Measurements from ENCODE around the gene KCNA4. TPM values are rescaled to one million over a fixed set of nuclear protein-coding genes. Genes with fewer than 3 reads are reported as not detected.
A peak's percentile ranks its signal among the peaks of the same experiment; 100 is the strongest.

The KCNA4 gene
- 1 to 10 TPM in 1 of 2 donors, under 1 TPM in 1; 0.40 to 2.9 TPM for total RNA-seq
- polyA plus RNA-seq = under 1 TPM; 0.07 to 0.35 TPM
- long read RNA-seq, donor 1, full-length matches to known transcripts = 7 of 7 reads
- long read RNA-seq, donor 1, partial matches to known transcripts = 0 of 7 reads
- long read RNA-seq, donor 1, other reads (novel, unspliced or antisense) = 0 of 7 reads
- long read RNA-seq, donor 2, full-length matches to known transcripts = 1 of 1 reads
- long read RNA-seq, donor 2, partial matches to known transcripts = 0 of 1 reads
- long read RNA-seq, donor 2, other reads (novel, unspliced or antisense) = 0 of 1 reads
- long read RNA-seq, donor 3, full-length matches to known transcripts = 3 of 3 reads
- long read RNA-seq, donor 3, partial matches to known transcripts = 0 of 3 reads
- long read RNA-seq, donor 3, other reads (novel, unspliced or antisense) = 0 of 3 reads
- long read RNA-seq, donor 4, full-length matches to known transcripts = 1 of 1 reads
- long read RNA-seq, donor 4, partial matches to known transcripts = 0 of 1 reads
- long read RNA-seq, donor 4, other reads (novel, unspliced or antisense) = 0 of 1 reads
- long read RNA-seq, donor 5, full-length matches to known transcripts = 3 of 3 reads
- long read RNA-seq, donor 5, partial matches to known transcripts = 0 of 3 reads
- long read RNA-seq, donor 5, other reads (novel, unspliced or antisense) = 0 of 3 reads

DNA sequence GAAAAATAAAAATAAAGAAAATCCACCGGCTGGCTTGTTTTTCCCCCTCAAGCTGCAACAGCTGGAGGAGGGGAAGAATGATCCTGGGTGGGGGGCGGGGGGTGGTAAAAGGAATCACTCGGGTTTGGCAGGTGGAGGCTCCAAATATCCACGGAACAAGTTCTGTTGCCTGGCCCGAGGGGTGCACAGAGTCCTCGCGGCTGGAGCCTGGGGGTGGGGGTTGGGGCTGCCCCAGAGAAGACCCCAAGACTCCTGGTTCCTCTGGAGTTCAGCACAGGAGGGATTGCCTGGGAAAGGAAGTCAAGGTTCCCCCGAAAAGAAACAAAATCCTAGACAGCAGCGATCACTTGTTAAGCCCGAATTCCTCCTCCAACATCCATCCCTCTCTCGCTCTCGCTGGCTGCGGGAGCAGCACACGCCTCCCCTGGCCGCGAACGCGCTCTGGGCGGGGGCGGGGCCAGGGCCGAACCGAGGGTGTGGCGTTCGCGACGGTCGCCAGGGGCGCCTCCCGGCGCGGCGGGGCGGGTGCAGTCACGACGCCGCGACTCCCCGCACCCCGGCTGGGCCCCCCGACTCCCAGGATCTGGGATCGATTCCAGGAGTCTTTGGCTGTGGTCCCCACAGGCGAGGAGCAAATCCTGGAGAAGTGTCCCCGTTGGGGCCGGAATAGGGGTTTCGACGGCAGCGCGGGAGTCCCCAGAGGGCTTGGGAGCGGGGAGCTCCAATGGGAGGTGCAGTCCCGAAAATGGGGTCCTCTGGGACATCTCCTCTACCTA, at the start of gene KCNA4:
Gene KCNA4, minus strand, starts transcription at position 443 of the 776 bp plus-strand sequence. CDS start 4,352 bp downstream, outside the sequence.
- peaks cover 0 to 30% (median 1%) of the 10 kb centered on the region in 5 donors for H3K4me1 ChIP-seq (ENCODE audit: control insufficient read depth in 5 of 5, insufficient read depth in 5 of 5, low read length in 5 of 5)
- peak within 1 kb of the TSS; percentile 16 for H3K4me3 ChIP-seq
- H3K27ac ChIP-seq (ENCODE audit: low read depth in 1 of 2, low read length in 1 of 2) = peak within 1 kb of the TSS in 1 of 2 donors; percentile 1
- peaks cover 0 to 23% (median 17%) of the 10 kb centered on the region in 3 donors for H3K27me3 ChIP-seq (ENCODE audit: control insufficient read depth in 3 of 3, insufficient read depth in 3 of 3, low read length in 2 of 3)
- 3% methylated on average over 37 to 50 of the region's 50 CpGs for WGBS, 2 donors
- TF ChIP-seq, protein P1, sequence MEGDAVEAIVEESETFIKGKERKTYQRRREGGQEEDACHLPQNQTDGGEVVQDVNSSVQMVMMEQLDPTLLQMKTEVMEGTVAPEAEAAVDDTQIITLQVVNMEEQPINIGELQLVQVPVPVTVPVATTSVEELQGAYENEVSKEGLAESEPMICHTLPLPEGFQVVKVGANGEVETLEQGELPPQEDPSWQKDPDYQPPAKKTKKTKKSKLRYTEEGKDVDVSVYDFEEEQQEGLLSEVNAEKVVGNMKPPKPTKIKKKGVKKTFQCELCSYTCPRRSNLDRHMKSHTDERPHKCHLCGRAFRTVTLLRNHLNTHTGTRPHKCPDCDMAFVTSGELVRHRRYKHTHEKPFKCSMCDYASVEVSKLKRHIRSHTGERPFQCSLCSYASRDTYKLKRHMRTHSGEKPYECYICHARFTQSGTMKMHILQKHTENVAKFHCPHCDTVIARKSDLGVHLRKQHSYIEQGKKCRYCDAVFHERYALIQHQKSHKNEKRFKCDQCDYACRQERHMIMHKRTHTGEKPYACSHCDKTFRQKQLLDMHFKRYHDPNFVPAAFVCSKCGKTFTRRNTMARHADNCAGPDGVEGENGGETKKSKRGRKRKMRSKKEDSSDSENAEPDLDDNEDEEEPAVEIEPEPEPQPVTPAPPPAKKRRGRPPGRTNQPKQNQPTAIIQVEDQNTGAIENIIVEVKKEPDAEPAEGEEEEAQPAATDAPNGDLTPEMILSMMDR (IDR thresholded peaks at IDR 0.05; ENCODE audit: control extremely low read depth, extremely low read depth) = no peak
- no peaks in the 10 kb centered on the region for H3K36me3 ChIP-seq (ENCODE audit: control insufficient read depth in 4 of 4, insufficient read depth in 4 of 4, low read length in 4 of 4)
- ATAC-seq (ENCODE audit: insufficient read depth, low FRiP score) = peak; percentile 80
- peak within 1 kb of the TSS in 1 of 2 donors; percentile 53 for H3K9ac ChIP-seq (ENCODE audit: insufficient read depth in 1 of 2, low read length in 2 of 2)
- DNase-seq = peak; percentile 77 to 87 (median 81)
- H3K9me3 ChIP-seq (ENCODE audit: control insufficient read depth in 4 of 4, insufficient read depth in 3 of 4, low read length in 3 of 4) = peaks cover 0 to 2% (median 0%) of the 10 kb centered on the region in 4 donors

GRCh38 chr11:30062103-30062502, 45.3 kb upstream of the KCNA4 start:
- TF ChIP-seq, protein P1 (IDR thresholded peaks at IDR 0.05; ENCODE audit: control extremely low read depth, extremely low read depth) = no peak
- H3K27ac ChIP-seq (ENCODE audit: low read depth in 1 of 2, low read length in 1 of 2) = no peak overlapping the region
- H3K4me3 ChIP-seq = no peak overlapping the region
- H3K9ac ChIP-seq (ENCODE audit: insufficient read depth in 1 of 2, low read length in 2 of 2) = no peak overlapping the region
- H3K9me3 ChIP-seq (ENCODE audit: control insufficient read depth in 4 of 4, insufficient read depth in 3 of 4, low read length in 3 of 4) = peaks cover 0 to under 1% (median 0%) of the 10 kb centered on the region in 4 donors
- no peaks in the 10 kb centered on the region for H3K4me1 ChIP-seq (ENCODE audit: control insufficient read depth in 5 of 5, insufficient read depth in 5 of 5, low read length in 5 of 5)
- 67 to 69% methylated on average over 4 of the region's 4 CpGs for WGBS, 2 donors
- H3K36me3 ChIP-seq (ENCODE audit: control insufficient read depth in 4 of 4, insufficient read depth in 4 of 4, low read length in 4 of 4) = no peaks in the 10 kb centered on the region
- DNase-seq = no peak
- H3K27me3 ChIP-seq (ENCODE audit: control insufficient read depth in 3 of 3, insufficient read depth in 3 of 3, low read length in 2 of 3) = no peaks in the 10 kb centered on the region
- no peak for ATAC-seq (ENCODE audit: insufficient read depth, low FRiP score)

DNA sequence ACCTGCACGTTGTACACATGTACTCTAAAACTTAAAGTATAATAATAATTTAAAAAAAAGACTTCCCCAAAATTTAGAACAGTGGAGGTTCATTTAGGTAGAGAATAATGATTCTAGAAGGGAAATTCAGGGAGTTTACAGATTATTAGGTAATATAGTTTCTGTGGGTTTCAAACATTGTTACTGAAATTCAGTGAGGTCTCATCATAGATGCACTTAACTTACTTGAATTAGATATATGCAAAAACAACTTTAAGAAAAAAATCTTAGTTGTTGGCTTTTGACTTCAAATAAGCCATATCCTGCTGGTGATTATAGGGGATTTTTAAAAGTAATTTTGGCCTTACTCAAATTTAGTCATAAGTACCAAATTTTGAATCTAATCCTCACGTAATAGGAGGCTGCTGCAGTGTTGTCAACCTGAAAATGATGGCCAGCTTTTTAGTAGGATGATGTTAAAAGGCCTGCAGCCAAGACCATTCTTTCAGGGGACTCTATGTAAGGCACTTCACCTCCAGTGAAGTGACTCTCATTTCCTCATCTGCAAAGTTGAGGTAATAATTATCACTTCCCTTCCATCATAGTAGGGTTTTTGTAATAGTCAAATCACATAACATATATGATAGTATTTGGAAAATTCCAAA, 42.5 kb upstream of the KCNA4 start:
- TF ChIP-seq, protein P1 (IDR thresholded peaks at IDR 0.05; ENCODE audit: control extremely low read depth, extremely low read depth) = no peak
- no peak overlapping the region for H3K27ac ChIP-seq (ENCODE audit: low read depth in 1 of 2, low read length in 1 of 2)
- H3K4me1 ChIP-seq (ENCODE audit: control insufficient read depth in 5 of 5, insufficient read depth in 5 of 5, low read length in 5 of 5) = no peaks in the 10 kb centered on the region
- H3K9ac ChIP-seq (ENCODE audit: insufficient read depth in 1 of 2, low read length in 2 of 2) = no peak overlapping the region
- ATAC-seq (ENCODE audit: insufficient read depth, low FRiP score) = no peak
- 73 to 92% methylated on average over 2 of the region's 2 CpGs for WGBS, 2 donors
- H3K27me3 ChIP-seq (ENCODE audit: control insufficient read depth in 3 of 3, insufficient read depth in 3 of 3, low read length in 2 of 3) = no peaks in the 10 kb centered on the region
- no peak overlapping the region for H3K4me3 ChIP-seq
- no peak for DNase-seq
- no peaks in the 10 kb centered on the region for H3K36me3 ChIP-seq (ENCODE audit: control insufficient read depth in 4 of 4, insufficient read depth in 4 of 4, low read length in 4 of 4)
- H3K9me3 ChIP-seq (ENCODE audit: control insufficient read depth in 4 of 4, insufficient read depth in 3 of 4, low read length in 3 of 4) = no peaks in the 10 kb centered on the region

All from lung (tissue), 16 donors.